OCI-LY1 (cell line): ENCODE data around the gene PGAP6.

Source experiments
- H2AFZ ChIP-seq: fragments of 200-600 bp; sonication (generic), shearing (Covaris generic); 2 replicates; pipeline ENCODE4 v1.6.0; 2014; ENCODE audit warnings: antibody characterized with exemption, mild to moderate bottlenecking, low read length
- H3F3A ChIP-seq: fragments of 200-600 bp; sonication (generic), shearing (Covaris generic); 2 replicates; pipeline ENCODE4 v1.6.0; 2014; ENCODE audit warnings: mild to moderate bottlenecking, antibody characterized with exemption, low read length, moderate library complexity; ENCODE audit not compliant: insufficient read depth
- H3K27ac ChIP-seq: fragments of 200-600 bp; sonication (generic); 2 replicates; pipeline ENCODE4 v1.5.1; 2014; ENCODE audit warnings: low read length, mixed run types, mild to moderate bottlenecking, low read depth; ENCODE audit not compliant: poor library complexity, severe bottlenecking
- H3K27me3 ChIP-seq: fragments of 200-600 bp; sonication (generic); 2 replicates; pipeline ENCODE4 v1.6.0; 2014; ENCODE audit warnings: antibody characterized with exemption, mild to moderate bottlenecking, low read length, moderate library complexity; ENCODE audit not compliant: insufficient read depth
- H3K36me3 ChIP-seq: fragments of 200-600 bp; sonication (generic); 2 replicates; pipeline ENCODE4 v1.6.1; 2014; ENCODE audit warnings: mild to moderate bottlenecking, antibody characterized with exemption, low read length, moderate library complexity, mixed read lengths; ENCODE audit not compliant: insufficient read depth
- H3K4me1 ChIP-seq: fragments of 200-600 bp; sonication (generic); 2 replicates; pipeline ENCODE4 v1.5.1; 2014; ENCODE audit warnings: mild to moderate bottlenecking, low read length, moderate library complexity; ENCODE audit not compliant: insufficient read depth, severe bottlenecking
- H3K4me2 ChIP-seq: fragments of 200-600 bp; sonication (generic), shearing (Covaris generic); 2 replicates; pipeline ENCODE4 v1.6.1; 2014; ENCODE audit warnings: low read length
- H3K4me3 ChIP-seq: fragments of 200-600 bp; sonication (generic); 2 replicates; pipeline ENCODE4 v1.5.1; 2014; ENCODE audit warnings: low read length, low read depth, mild to moderate bottlenecking, mixed read lengths; ENCODE audit not compliant: poor library complexity, severe bottlenecking
- H3K79me2 ChIP-seq: fragments of 200-600 bp; shearing (Covaris generic); 2 replicates; pipeline ENCODE4 v1.6.1; 2016; ENCODE audit warnings: mixed run types, low read length, mixed read lengths; ENCODE audit not compliant: insufficient read depth
- H3K9ac ChIP-seq: fragments of 200-600 bp; sonication (generic), shearing (Covaris generic); 2 replicates; pipeline ENCODE4 v1.6.1; 2014; ENCODE audit warnings: mild to moderate bottlenecking, low read length, mixed read lengths
- H3K9me2 ChIP-seq: fragments of 200-600 bp; sonication (generic), shearing (Covaris generic); 2 replicates; pipeline ENCODE4 v1.6.1; 2014; ENCODE audit warnings: low read depth, mild to moderate bottlenecking, low read length, mixed read lengths
- H3K9me3 ChIP-seq: fragments of 200-600 bp; shearing (Covaris generic); 2 replicates; pipeline ENCODE4 v1.6.1; 2014; ENCODE audit warnings: low read length, mixed read lengths
- H4K20me1 ChIP-seq: fragments of 200-600 bp; sonication (generic), shearing (Covaris generic); 2 replicates; pipeline ENCODE4 v1.6.0; 2016; ENCODE audit warnings: mild to moderate bottlenecking, low read length; ENCODE audit not compliant: insufficient read depth
- CTCF ChIP-seq: fragments of 200-600 bp; sonication (generic), shearing (Covaris generic); IDR thresholded peaks from 2 replicates; pipeline ENCODE4 v1.5.1; 2017; ENCODE audit warnings: mild to moderate bottlenecking, antibody characterized with exemption, low read length, moderate library complexity, mixed read lengths
- EZH2 ChIP-seq: fragments of 200-600 bp; sonication (generic), shearing (Covaris generic); IDR thresholded peaks from 2 replicates; pipeline ENCODE4 v1.8.0; 2017; ENCODE audit warnings: borderline replicate concordance, mixed run types, mild to moderate bottlenecking, antibody characterized with exemption, low read length, moderate library complexity, mixed read lengths

The PGAP6 gene

GRCh38 chr16:340370-341091 is 41.2 kb downstream of the PGAP6 start:
- Histone ChIP-seq H3K36me3 (peaks cover 13% of the 10 kb centered on the region), H3F3A (no peaks in the 10 kb centered on the region), H3K4me1 (peaks cover 36% of the 10 kb centered on the region), H3K9ac (no peak overlapping the region), H3K27ac (no peak overlapping the region), H3K79me2 (peaks cover 30% of the 10 kb centered on the region), H3K27me3 (no peaks in the 10 kb centered on the region), H3K4me3 (no peak overlapping the region), H3K4me2 (no peak overlapping the region), H3K9me3 (0 out of 2 replicates have a peak, but pooled peaks cover 1% of the 10 kb centered on the region), H3K9me2 (no peaks in the 10 kb centered on the region), H2AFZ (no peak overlapping the region), H4K20me1 (no peaks in the 10 kb centered on the region)
- no peak for TF ChIP-seq EZH2
- TF ChIP-seq CTCF: no peak

- no peaks in the 10 kb centered on the region for H4K20me1 ChIP-seq
- H3K4me1 ChIP-seq: peaks cover 36% of the 10 kb centered on the region
- H3K79me2 ChIP-seq: peaks cover 38% of the 10 kb centered on the region
These were observed 42.1 kb downstream of the PGAP6 start for GRCh38 chr16:339680-340079.

GRCh38 chr16:337975-338575 is 43.7 kb downstream of the PGAP6 start:
- H4K20me1 ChIP-seq: no peaks in the 10 kb centered on the region
- TF ChIP-seq EZH2: no peak
- no peak for TF ChIP-seq CTCF
- H3K9ac ChIP-seq: no peak overlapping the region

More at GRCh38 chr16:339680-340079, 42.1 kb downstream of the PGAP6 start:
- Histone ChIP-seq H3K27ac (no peak overlapping the region), H3K9me3 (0 out of 2 replicates have a peak, but pooled peaks cover 3% of the 10 kb centered on the region), H3K9me2 (no peaks in the 10 kb centered on the region), H3K27me3 (no peaks in the 10 kb centered on the region), H3F3A (no peaks in the 10 kb centered on the region), H3K36me3 (peaks cover 8% of the 10 kb centered on the region), H3K4me2 (no peak overlapping the region), H2AFZ (no peak overlapping the region), H3K4me3 (no peak overlapping the region), H3K9ac (no peak overlapping the region)
- TF ChIP-seq CTCF (no peak), EZH2 (no peak)

More at GRCh38 chr16:337975-338575, 43.7 kb downstream of the PGAP6 start:
- Histone ChIP-seq H2AFZ (no peak overlapping the region), H3K9me3 (0 out of 2 replicates have a peak, but pooled peaks cover 3% of the 10 kb centered on the region), H3K4me3 (no peak overlapping the region), H3K27ac (no peak overlapping the region), H3F3A (no peaks in the 10 kb centered on the region), H3K36me3 (peaks cover 4% of the 10 kb centered on the region; the same call in 1 of the 2 replicates), H3K27me3 (no peaks in the 10 kb centered on the region), H3K9me2 (no peaks in the 10 kb centered on the region), H3K79me2 (peaks cover 46% of the 10 kb centered on the region), H3K4me2 (peak overlapping the region; percentile 1; the same call in 1 of the 2 replicates), H3K4me1 (peaks cover 36% of the 10 kb centered on the region)
